DND-41 (cell line): ENCODE data around the gene PIP5K1A.

Source experiments
- ATAC-seq: fragments of 200-7000 bp; cut with Tn5 transposase; 3 replicates; pipeline ENCODE4 v1.9.1; 2021; ENCODE audit warnings: low read depth; ENCODE audit not compliant: insufficient read depth
- DNase-seq: peaks from one replicate; pipeline ENCODE4 v3.0.0-alpha.2; 2020
- H2AFZ ChIP-seq: 2 replicates; pipeline ENCODE4 v1.6.0; 2012; ENCODE audit warnings: low read depth, low read length
- H3K27ac ChIP-seq: 2 replicates; pipeline ENCODE4 v1.5.1; 2012; ENCODE audit warnings: low read length, inconsistent platforms
- H3K27me3 ChIP-seq: fragments of 200-600 bp; sonication (generic); 2 replicates; pipeline ENCODE4 v1.6.0; 2012; ENCODE audit warnings: low read length, mild to moderate bottlenecking, inconsistent platforms; ENCODE audit not compliant: insufficient read depth, poor library complexity
- H3K36me3 ChIP-seq: 2 replicates; pipeline ENCODE4 v1.5.1; 2012; ENCODE audit warnings: low read length, inconsistent platforms; ENCODE audit not compliant: insufficient read depth
- H3K4me1 ChIP-seq: 2 replicates; pipeline ENCODE4 v1.5.1; 2012; ENCODE audit warnings: mild to moderate bottlenecking, low read length; ENCODE audit not compliant: insufficient read depth
- H3K4me2 ChIP-seq: 2 replicates; pipeline ENCODE4 v1.6.0; 2012; ENCODE audit warnings: mild to moderate bottlenecking, moderate library complexity, low read length, inconsistent platforms; ENCODE audit not compliant: insufficient read depth
- H3K4me3 ChIP-seq, 2 experiments: fragments of 200-600 bp in 1 of 2; shearing (Covaris generic) in 1 of 2; 2 replicates each; pipeline ENCODE4 v1.5.1; 2012 to 2016; ENCODE audit warnings: inconsistent platforms in 2 of 2, low read length in 2 of 2, mild to moderate bottlenecking in 2 of 2, low read depth in 1 of 2, moderate library complexity in 1 of 2
- H3K79me2 ChIP-seq: 2 replicates; pipeline ENCODE4 v1.6.0; 2012; ENCODE audit warnings: low read length, inconsistent platforms; ENCODE audit not compliant: insufficient read depth
- H3K9ac ChIP-seq: 2 replicates; pipeline ENCODE4 v1.6.0; 2012; ENCODE audit warnings: low read depth, mild to moderate bottlenecking, inconsistent platforms, low read length, moderate library complexity
- H3K9me3 ChIP-seq: 2 replicates; pipeline ENCODE4 v1.5.1; 2012; ENCODE audit warnings: low read length, moderate library complexity, mild to moderate bottlenecking, inconsistent platforms; ENCODE audit not compliant: insufficient read depth, severe bottlenecking
- H4K20me1 ChIP-seq: 2 replicates; pipeline ENCODE4 v1.6.0; 2012; ENCODE audit warnings: low read length; ENCODE audit not compliant: insufficient read depth
- EZH2 ChIP-seq: IDR thresholded peaks from 3 replicates; pipeline ENCODE4 v1.6.1; 2012; ENCODE audit warnings: borderline replicate concordance, low read depth, mild to moderate bottlenecking, moderate library complexity, low read length, inconsistent platforms; ENCODE audit not compliant: severe bottlenecking
- TF ChIP-seq, protein P1 (sequence below): IDR thresholded peaks from 2 replicates; pipeline ENCODE4 v1.5.1; 2012; ENCODE audit warnings: borderline replicate concordance, low read length, moderate library complexity, mild to moderate bottlenecking; ENCODE audit not compliant: poor library complexity, severe bottlenecking; ENCODE audit errors: extremely low read depth

PIP5K1A gene

DNA sequence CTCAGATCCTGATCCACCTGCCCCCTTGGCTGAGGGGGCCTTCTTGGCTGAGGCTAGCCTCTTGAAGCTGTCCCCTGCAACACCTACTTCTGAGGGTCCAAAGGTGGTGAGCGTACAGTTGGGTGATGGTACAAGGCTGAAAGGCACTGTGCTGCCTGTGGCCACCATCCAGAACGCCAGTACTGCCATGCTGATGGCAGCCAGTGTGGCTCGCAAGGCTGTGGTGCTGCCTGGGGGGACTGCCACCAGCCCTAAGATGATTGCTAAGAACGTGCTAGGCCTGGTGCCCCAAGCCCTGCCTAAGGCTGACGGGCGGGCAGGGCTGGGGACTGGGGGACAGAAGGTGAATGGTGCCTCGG is 89.0 kb downstream of the PIP5K1A start:
- Histone ChIP-seq H3K27me3 (no peaks in the 10 kb centered on the region), H3K4me2 (no peak overlapping the region), H4K20me1 (peaks cover 70% of the 10 kb centered on the region), H3K9me3 (no peaks in the 10 kb centered on the region), H3K79me2 (peaks cover 49% of the 10 kb centered on the region), H2AFZ (no peak overlapping the region), H3K36me3 (peaks cover 77% of the 10 kb centered on the region), H3K4me3 (no peak overlapping the region), H3K4me1 (peaks cover 20% of the 10 kb centered on the region), H3K9ac (no peak overlapping the region), H3K27ac (no peak overlapping the region)
- no peak for DNase-seq
- no peak for TF ChIP-seq EZH2
- TF ChIP-seq, protein P1, sequence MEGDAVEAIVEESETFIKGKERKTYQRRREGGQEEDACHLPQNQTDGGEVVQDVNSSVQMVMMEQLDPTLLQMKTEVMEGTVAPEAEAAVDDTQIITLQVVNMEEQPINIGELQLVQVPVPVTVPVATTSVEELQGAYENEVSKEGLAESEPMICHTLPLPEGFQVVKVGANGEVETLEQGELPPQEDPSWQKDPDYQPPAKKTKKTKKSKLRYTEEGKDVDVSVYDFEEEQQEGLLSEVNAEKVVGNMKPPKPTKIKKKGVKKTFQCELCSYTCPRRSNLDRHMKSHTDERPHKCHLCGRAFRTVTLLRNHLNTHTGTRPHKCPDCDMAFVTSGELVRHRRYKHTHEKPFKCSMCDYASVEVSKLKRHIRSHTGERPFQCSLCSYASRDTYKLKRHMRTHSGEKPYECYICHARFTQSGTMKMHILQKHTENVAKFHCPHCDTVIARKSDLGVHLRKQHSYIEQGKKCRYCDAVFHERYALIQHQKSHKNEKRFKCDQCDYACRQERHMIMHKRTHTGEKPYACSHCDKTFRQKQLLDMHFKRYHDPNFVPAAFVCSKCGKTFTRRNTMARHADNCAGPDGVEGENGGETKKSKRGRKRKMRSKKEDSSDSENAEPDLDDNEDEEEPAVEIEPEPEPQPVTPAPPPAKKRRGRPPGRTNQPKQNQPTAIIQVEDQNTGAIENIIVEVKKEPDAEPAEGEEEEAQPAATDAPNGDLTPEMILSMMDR = no peak
- ATAC-seq = no peak

DNA sequence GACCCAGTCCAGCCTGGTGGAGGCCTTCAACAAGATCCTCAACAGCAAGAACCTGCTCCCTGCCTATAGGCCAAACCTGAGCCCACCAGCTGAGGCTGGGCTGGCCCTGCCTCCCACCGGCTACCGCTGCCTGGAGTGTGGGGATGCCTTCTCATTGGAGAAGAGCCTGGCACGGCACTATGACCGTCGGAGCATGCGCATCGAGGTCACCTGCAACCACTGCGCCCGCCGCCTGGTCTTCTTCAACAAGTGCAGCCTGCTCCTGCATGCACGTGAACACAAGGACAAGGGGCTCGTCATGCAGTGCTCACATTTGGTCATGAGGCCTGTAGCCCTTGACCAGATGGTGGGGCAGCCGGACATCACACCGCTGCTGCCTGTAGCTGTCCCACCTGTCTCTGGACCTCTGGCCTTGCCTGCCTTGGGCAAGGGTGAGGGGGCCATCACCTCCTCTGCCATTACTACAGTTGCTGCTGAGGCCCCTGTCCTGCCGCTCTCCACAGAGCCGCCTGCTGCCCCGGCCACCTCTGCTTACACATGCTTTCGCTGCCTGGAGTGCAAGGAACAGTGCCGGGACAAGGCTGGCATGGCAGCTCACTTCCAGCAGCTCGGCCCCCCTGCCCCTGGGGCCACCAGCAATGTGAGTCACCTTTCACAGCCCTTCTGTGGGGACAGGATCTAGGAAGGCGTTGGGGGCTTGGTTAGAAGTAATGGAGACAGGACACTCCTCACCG is 89.6 kb downstream of the PIP5K1A start:
- no peak overlapping the region for H3K9ac ChIP-seq
- H2AFZ ChIP-seq = no peak overlapping the region
- H3K4me1 ChIP-seq = peaks cover 17% of the 10 kb centered on the region
- TF ChIP-seq, protein P1 = no peak
- TF ChIP-seq EZH2 = no peak
- DNase-seq (no peak), ATAC-seq (no peak)
- no peaks in the 10 kb centered on the region for H3K27me3 ChIP-seq
- no peak overlapping the region for H3K4me2 ChIP-seq
- H3K27ac ChIP-seq = no peak overlapping the region
- H4K20me1 ChIP-seq = peaks cover 69% of the 10 kb centered on the region
- peaks cover 83% of the 10 kb centered on the region for H3K36me3 ChIP-seq
- H3K9me3 ChIP-seq = no peaks in the 10 kb centered on the region
- H3K79me2 ChIP-seq = peaks cover 43% of the 10 kb centered on the region
- H3K4me3 ChIP-seq = no peak overlapping the region

DNA sequence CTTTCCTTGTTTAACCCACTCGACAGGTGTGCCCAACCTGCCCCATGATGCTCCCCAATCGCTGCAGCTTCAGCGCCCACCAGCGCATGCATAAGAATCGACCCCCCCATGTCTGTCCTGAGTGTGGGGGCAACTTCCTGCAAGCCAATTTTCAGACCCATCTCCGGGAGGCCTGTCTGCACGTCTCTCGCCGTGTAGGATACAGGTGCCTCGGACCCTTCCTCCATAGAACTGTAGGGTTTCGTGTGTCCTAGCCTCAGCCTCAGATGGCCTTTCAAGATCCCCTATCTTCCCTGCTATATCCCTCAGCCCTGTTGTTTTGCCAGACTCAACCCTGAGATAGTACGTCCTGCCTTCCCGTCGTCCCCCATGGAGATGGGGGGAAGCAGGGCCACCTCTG is 90.2 kb downstream of the PIP5K1A start:
- Histone ChIP-seq H3K4me2 (no peak overlapping the region), H3K9me3 (no peaks in the 10 kb centered on the region), H4K20me1 (peaks cover 66% of the 10 kb centered on the region), H3K4me1 (peaks cover 11% of the 10 kb centered on the region), H3K27ac (no peak overlapping the region), H3K9ac (no peak overlapping the region), H3K4me3 (no peak overlapping the region), H3K36me3 (peaks cover 89% of the 10 kb centered on the region), H3K27me3 (no peaks in the 10 kb centered on the region), H2AFZ (no peak overlapping the region), H3K79me2 (peaks cover 37% of the 10 kb centered on the region)
- DNase-seq (no peak), ATAC-seq (no peak)
- TF ChIP-seq, protein P1 = no peak
- TF ChIP-seq EZH2 = no peak
